Stimulated activated CD8-positive, alpha-beta memory T cell treated with anti-CD3 and anti-CD28 coated beads, Interleukin-12 subunit alpha, Interleukin-12 subunit beta, amount 100 ng/mL, for 1 hour (primary cell): ENCODE data around the gene LHPP.
A peak's percentile ranks its signal among the peaks of the same experiment; 100 is the strongest.

Experiments
- DNase-seq: peaks from one replicate; pipeline ENCODE4 v3.0.0-alpha.2; 2020; ENCODE audit warnings: low read depth

LHPP gene

DNA sequence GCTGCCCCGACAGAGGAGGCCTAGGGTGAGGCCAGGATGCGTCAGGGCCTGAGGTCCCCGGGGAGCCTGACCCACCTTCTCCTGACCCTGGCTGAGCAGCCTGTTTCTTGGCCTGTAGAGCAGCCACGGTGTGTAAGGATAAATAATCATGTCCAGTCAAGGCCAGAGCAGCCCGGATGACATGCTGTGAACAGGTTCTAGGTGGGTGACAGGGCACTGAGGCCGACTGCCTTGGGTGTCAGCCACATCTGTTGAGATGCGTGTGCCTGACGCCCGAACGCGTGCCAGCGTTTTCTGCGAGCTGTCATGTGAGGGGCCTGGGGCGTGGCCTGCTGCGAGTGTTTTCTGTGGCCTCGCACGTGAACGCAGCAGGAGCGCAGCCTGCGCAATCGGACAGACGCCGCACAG, 164.2 kb downstream of the LHPP start:
- no peak for DNase-seq

DNA sequence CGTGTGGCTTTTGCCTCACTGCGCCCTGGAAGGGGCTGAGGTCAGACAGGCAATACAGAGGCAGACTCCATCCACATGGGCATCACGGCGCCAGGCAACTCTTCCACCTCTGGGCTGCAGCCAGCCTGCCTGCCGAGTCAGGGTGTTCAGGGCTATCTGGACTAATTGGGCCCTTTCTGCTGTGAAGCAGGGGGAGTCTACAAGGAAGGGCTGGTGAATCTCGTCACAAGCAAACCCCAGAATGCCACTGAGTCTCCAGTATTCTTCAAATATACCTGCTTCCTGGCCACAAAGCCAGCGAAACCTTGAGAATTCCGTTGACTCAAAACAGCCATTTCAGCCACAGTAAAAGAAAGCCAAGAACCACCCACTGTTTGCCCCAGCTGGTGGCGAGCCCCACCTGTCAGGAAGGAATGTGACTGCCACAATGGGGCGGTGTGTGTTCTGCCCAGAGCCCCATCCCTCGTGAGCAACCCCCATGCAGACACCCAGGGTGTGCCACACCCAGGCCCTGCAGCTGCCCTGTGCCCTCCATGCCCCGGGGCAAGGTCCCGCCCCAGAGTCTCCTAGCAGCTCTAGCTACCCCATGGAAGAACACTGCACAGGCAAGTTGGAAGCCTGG, 165.2 kb downstream of the LHPP start:
- no peak for DNase-seq

DNA sequence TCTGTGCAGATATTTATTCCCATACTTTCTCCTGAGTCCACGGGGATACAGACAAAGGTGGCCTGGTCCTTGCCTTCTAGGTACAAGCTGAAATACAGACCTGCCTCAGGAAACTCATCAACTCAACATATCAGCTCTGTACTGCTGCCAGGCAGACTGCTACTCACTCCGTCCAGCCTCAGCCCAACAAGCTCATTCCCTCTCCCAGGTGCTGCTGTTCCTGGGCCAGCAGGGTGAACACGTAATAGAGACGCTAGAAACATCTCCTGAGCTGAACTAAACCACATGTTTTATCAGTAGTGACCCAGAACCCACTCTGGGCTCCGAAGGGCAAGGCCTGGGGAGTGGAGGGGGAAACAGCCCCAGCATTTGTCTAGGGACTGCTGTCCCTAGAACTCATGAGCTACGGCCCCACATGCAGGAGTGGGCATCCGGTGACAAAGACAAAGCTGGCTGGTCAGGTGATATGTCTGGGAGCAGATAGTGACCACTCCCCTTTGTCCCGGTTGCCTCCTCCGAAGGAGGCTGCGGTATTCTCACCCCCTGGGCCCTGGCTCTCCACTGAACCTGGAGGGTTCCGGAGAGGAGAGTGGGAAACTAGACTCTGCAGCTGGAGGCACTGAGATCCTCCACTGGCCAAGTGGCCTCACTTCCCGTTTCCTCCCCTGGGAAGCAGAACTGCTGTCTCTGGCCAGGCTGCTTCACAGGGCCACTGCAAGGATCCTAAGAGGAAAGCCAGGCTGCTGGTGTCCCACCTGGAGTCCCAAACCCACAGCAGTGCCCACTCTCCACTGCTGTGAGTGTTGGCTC, 166.4 kb downstream of the LHPP start:
- DNase-seq = no peak

DNA sequence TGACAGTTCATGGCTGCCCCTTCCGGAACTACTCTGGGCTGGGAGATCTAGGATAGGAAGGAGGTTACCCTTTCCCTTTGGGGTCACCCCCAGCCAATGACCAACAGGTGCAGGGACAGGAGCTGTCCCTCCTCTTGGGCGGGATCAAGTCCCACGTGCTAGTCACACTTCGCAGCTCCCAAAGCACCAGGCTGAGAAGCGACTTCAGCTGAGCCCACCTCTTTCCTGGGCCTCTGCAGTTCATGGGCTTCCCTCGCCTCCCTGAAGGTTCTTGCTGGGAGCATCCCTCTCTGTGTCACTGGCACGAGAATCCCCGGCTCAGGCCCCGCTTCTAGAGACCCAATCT, 167.0 kb downstream of the LHPP start:
- DNase-seq = no peak

DNA sequence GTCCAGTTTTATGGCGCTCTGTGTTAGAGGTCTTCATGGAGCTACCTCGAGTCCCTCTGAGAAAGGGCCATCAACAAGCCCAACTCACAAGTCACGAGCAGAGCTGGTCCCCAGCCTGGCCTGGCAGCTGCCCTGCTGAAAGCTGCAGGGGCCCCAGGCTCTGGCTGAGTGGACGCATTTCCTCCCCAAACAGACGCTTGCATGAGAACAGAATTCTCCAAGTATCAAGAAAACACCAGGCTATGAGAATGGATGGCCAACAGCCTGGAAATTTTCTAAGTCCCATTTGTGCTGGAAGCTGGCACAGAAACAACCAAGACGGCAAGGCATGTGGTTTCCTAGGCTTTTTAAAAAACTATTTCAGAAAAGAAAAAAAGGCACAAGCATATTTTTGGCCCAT, 167.8 kb downstream of the LHPP start:
- DNase-seq = no peak

DNA sequence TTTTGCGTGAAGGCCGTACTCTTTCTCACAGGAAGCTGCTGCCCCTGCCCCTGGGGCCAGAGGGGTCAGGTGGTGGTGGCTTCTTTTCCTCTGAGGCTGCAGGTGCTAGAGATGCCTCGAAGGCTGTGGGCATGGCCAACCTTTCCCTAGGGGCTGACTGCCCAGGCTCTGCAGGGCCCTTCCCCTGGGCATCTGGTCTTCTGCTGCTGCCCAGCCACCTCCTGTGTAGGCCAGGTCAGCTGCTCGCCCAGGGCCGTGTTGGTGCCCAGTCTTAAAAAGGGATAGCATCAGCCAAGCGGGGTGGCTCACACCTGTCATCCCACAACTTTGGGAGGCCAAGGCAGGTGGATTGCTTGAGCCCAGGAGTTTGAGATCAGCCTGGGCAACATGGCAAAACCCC, 168.2 kb downstream of the LHPP start:
- DNase-seq = no peak

DNA sequence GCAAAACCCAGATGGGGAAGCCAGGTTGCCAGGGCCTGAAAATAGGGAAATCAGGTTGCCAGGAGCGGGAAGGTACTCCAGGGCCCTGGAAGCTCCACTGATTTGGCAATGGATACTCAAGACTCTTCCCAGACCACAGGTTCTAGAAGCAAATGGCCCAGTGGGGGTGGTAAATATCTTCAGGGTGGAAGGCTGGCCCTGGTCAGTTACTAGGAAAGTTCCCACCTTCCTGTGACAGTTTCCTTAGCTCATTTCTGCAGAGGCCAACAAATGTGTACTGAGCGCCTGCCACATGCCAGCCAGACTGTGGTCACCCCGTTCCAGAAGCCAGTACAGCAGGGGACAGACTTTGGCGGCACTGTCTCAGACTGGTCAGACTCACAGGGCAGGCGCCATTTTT, 168.9 kb downstream of the LHPP start:
- no peak for DNase-seq

DNA sequence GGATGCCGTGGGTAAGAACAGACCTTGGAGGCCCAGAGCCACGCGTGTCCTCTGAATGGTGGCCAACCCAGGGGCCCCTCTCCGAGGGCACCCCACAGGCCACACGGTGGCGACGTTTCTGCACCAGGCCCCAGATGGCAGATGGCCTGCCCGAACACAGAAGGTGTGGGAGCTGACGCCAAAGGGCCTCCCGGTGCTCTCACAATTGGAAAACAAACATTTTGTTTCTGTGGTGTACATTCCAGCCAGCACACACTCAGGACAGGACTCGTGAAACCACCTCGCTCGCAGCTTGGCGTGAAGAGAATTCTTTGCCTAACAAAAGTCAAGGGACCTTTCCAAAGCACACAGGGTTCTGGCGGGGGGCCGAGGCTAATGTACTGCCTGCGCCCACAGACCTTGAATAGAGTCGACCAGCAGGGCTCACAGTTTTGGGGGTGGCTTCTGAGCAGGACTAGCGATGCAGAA, 170.5 kb downstream of the LHPP start:
- DNase-seq = no peak

DNA sequence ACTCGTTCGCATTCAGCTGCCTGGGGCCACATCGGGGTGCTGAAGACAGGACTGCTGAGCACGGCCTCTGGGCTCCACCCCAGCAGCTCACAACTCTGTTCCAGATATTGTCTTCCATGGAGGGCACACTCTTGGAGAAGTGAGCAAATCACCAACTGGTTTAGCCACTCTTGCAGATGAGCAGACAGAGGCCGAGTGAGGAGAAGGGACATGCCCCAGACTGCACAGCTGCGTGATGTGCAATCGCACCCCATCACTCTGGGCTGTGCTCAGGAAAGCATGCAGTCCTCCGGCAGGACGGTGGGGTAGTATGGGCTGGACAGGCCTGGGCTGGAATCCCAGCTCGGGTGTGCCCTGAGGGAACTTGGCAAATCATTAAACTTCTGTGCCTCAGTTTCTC, 170.9 kb downstream of the LHPP start:
- no peak for DNase-seq

DNA sequence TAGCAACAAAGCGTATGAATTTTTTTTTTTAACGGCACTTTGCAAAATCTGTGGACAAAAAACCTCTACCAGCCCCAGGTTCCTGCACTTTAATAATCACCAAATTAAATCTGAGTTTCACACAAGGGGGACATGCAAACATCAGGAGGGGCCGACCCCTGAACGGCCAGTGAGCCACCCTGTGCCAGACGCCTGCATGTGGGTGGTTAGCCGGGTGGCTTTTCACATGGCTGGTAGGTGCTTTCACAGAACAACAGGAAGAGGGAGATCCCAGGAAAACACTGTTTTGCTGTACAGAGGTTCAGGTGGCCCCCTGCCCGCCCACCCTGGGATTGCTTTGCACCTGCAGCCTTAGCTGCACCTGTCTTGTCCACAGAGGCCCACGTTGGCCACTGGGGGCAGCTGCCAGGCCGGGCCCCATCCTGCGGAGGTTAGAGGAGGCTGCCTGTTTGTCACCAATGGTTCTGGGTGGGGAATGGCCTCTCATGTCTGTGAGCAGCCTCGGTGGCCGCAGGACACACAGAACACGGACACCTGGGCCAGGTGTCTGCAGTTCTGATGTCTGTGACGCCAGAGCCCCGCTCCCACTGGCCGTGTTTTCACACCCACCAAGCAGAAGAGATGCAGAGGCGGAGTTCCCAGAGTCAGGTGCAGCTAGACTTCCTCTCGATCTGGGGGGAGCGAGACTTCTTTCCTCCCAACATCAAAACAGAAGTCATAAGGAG, 174.8 kb downstream of the LHPP start:
- DNase-seq = no peak

DNA sequence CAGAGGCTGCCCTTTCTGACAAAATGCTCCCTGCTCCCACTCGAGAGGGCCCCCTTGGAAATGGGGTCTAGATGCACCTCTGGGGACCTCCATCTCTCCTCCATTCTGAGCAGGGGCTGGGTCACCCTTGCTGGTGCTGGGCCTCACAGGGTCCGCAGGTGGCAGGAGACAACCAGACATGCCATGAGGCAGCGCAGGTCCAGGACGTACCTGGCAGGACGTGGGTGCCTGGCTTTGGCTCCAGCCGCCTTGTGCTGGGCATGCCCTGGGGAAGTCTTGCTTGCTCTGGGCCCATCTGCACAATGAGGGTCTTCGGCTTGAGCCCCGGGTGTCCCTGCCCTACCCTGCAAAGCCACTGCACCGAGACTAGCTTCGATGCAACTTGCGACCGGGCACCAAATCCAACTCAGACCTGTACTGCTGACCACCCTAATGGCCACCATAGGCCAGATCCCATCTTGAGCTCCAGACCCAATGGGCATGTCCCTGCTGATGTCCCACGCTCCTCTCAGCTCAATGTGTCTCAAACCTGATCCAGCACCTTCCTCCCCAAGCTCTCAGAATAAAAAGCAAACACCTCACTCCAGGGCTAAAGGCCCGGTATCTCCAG, 175.6 kb downstream of the LHPP start:
- DNase-seq = no peak

DNA sequence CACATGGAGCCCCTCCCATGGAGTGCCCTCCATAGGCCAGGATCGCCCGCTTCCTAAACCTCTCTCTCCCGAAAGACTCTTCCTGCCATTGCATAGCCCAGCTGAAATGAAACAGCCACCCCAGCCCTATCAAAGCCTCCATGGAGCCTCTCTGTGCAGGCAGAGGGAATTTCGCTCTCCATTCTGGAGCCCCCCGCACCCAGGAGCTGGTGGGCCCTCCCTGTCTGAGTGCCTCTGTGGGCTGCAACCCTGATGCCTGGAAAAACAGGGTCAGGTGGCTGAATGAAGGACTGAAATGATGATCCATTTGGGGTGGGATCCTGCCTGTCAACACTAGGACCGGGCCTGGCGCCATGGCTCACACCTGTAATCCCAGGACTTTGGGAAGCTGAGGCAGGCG, 176.1 kb downstream of the LHPP start:
- no peak for DNase-seq

DNA sequence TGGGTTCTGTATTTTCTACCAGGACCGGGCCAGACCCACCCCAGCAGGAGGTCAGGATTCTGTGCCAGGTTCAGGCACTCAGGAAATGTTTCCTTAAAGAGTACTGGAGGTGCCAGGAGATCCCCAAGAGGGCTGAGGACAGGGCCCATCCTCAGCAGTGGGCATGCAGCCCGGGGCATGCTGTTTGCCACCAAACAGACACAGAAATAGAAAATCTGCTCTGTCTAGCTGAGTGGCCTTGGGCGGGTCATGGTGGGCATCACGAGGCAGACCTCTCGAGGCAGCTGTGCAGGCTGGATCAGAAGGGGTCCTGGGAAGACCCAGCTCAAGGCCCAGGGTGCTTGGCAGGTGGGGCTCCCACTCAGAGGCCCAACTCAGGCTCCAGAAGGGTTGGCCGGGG, 177.6 kb downstream of the LHPP start:
- no peak for DNase-seq

DNA sequence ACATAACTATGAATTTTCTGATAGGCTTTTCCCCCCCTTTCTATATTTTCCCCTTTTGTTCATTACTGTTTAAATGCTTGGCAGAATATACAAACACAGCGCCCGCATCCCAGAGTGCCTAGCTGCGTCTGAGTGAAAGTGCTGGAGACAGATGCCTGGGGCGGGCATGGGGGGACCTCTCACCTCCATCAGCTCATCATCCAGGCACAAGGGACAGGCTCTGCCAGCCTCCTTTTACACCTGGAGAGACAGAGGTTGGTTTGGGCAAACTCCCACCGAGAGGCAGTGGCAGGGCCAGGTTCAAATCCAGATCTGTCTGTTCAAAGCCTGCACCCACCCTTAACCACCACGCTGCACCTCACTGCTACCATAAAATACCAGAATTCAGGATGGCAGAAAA, 178.0 kb downstream of the LHPP start:
- no peak for DNase-seq

DNA sequence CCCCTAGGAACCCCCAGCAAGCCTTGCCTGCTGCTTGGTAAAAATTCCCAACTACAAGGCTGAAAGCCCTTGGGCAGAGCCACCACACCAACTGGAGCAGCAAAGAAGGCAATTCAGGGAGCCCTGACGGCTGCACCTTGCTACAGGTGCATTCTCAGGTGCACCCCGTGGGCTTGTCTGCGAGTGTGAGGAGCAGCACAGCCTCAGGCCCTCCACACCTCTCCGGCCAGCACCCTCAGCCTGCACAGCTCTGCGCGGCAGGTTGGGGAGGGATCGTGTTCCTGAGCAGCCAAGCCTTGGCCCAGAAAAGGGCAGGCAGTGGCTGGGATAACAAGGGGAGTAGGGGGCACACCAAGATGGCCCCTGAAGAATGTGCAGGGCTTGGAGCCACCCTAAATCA, 178.4 kb downstream of the LHPP start:
- DNase-seq = no peak

DNA sequence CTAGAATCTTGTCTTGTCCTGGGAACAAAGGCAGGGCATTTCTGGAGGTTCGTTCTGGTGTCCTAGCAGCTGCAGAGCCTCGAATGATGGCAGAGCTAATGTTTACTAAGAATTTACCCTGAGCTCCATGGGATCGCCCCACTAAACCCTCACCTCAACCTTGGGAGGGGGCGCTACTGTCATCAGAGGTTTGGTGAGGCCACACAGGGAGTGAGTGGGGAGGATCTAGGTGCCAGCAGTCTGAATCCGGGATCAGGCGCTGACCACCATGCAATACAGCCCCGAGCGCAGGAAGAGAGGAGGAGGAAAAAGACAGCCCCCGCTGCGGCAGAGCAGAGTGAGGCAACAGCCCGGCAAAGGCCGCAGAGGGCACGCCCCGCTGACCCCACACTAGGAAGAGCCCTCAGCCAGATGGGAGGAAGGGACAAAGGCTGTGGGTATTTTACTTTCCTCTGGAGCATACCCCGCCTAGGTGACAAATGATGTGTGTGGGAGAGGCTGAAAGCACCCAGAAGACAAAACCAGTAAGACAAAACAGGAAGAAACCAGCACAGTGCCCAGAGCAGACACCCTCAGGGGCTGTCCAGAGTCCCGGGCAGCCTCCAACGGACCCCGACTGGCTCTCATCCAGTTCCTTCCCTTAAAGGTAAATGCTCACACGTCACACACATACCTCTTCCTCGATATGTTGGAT, 179.1 kb downstream of the LHPP start:
- no peak for DNase-seq

DNA sequence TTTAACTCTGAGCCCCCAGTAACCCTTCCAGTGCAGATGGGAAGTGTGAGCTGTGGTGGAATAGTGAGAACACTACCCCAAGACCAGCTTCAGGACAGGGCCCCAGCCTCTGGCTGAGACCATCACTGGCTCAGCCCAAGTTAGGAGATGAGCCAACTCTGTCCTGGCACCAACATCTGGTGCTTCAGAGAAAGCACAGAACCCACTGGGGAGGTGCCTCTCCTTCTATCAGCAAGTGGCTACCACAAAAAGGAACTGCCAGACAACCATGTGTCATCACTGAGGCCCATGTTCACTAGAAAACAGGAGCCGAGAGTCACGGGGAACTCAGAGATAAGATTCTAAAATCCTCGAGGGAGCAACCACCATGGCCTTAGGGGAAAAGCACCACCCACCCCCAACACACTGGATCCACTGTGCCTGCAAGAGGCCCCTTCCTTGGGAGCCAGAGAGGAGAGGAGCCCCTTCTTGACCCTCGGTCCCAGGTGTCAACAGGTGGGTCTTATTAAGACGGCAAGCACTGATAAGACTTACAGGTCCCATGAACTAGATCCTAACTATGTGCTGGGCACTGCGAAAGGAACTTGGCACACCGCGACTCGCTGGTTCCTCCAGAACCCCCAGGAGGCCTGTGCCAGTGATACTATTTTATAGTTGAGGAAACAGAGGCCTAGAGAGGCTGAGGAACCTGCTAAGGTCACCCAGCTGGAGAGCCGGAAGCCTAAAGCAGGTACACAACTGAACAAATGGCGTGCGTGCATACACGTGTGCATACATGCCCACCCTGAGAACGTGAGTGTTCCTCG, 179.9 kb downstream of the LHPP start:
- DNase-seq = peak; percentile 28

DNA sequence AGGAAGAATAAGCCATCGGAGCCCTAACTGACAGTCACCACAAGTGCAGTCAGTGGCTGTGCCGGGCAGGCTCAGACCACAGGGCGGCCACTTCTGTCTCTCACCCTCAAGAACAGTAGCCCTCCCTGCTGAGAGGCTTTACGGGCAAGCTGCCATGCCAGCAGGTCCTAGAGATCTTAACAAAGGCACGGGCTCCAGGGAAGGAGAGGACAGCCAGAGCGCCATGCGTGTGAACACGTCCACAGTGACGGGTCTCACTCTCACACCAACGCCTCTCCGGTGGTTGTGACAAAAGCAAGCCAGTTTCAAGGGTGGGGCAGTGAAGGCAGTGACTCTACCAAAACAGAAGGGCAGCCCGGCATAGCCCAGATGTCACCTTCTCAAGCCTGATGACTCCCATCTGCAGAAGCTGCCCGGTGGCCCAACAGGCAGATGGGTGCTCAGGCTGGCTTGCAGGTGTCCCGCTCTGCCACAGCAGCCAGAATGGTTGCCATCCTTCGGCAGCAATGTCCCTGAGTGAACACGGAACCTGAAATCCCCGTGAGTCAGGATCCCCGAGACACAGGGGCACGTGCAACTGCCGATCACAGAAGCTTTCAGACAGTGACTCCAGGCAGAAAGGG, 180.6 kb downstream of the LHPP start:
- no peak for DNase-seq

DNA sequence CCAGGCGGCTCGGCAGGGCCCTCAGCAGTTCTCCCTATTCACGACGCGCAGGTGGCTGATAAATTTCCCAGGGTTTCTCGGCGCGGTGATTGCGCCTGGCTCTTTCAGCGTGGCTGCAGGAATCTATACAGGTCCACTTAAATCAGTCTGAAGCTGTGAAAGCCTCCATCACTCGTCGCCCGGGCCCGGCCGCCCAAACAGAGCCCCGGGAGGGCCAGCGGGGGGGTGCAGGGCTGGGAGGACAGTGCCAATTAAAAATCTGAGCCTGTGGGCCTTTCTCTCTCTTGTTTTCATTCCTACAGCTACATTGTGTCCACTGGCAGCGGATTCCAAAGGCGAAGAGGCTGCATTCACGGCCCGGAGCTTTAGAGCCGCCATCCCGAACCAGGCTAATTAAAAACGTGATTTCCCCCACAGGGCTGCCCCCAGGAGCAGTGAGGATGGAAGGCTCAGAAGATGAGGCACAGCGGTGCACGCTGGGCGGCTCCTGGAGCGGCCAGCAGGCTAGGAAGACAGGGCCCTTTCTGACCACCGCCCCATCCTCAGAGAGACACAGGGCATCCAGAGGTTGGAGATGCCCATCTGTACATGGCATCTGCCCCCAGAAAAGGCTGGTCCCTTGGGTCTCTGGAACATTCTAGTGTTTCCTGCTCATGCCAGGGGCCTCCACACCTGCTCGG, 181.8 kb downstream of the LHPP start:
- no peak for DNase-seq

DNA sequence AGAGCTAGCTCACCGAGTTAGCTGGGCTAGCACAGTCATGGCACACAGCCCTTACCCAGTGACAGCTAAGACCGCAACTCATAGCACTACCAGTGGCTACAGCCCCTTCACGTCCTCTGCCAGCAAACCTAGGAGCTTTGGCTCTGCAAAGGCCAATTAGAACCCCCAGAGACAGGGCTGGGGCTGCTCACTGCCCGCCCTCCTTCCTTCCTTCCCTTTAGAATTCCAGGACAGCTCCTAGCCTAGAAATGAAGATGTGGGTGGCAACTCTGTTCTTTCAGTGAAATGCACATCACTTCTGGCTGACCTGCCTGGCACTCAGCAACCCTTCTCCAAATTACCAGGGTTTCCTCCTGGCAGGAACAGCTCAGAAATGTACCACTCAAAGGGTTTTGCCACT, 182.6 kb downstream of the LHPP start:
- DNase-seq = no peak
